Gastrocnemius medialis (tissue), 4 donors: ENCODE measurements around the gene DCUN1D1.

Experiments used
- POLR2A ChIP-seq, 2 donors: fragments of 450-650 bp; IDR thresholded peaks; one replicate each; pipeline ENCODE4 v1.6.1; 2017; ENCODE audit warnings: antibody characterized with exemption in 2 of 2, mild to moderate bottlenecking in 2 of 2, moderate library complexity in 2 of 2
- TF ChIP-seq, protein P1 (sequence below), 5 experiments: fragments of 450-650 bp in 3 of 5; fragments of 200-600 bp in 2 of 5; sonication (generic) in 2 of 5; IDR thresholded peaks in 4 of 5; conservative IDR thresholded peaks in 1 of 5; 1 replicate in 4 of 5; 2 replicates in 1 of 5; pipeline ENCODE4 v1.5.1; 2016 to 2019; ENCODE audit warnings: antibody characterized with exemption in 5 of 5, mild to moderate bottlenecking in 3 of 5, moderate library complexity in 3 of 5

DNA sequence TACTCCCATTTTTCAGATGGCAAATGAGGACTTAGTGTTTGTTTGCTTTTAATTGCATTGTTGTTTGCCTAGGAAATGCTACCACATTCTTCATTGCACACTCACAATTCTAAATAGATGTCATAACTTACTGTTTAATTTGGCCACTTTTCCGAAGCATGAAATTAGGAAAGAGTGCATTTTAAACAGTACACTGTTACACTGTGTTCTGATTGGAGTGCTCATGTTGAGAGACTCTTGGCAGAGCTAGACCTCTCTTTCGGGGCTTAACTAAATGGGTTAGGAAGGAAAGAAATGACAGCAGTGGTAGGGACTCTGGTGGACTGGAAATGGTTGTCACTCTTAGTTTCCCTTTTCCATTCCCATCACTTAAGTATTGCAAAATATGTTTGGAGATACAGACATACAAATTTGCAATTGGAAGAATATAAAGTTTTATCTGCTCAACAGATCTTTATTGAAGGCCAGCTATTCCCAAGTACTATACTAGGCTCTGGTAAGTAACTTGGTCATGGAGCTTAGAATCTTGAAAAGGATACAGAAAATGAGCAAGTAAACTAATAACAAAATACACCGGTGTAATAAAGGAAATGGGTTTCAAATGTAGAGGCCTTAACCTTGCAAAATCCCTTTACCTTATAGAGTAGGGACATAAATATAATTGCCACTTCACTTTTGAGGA lies 90.2 kb downstream of the DCUN1D1 start:
- TF ChIP-seq, protein P1, sequence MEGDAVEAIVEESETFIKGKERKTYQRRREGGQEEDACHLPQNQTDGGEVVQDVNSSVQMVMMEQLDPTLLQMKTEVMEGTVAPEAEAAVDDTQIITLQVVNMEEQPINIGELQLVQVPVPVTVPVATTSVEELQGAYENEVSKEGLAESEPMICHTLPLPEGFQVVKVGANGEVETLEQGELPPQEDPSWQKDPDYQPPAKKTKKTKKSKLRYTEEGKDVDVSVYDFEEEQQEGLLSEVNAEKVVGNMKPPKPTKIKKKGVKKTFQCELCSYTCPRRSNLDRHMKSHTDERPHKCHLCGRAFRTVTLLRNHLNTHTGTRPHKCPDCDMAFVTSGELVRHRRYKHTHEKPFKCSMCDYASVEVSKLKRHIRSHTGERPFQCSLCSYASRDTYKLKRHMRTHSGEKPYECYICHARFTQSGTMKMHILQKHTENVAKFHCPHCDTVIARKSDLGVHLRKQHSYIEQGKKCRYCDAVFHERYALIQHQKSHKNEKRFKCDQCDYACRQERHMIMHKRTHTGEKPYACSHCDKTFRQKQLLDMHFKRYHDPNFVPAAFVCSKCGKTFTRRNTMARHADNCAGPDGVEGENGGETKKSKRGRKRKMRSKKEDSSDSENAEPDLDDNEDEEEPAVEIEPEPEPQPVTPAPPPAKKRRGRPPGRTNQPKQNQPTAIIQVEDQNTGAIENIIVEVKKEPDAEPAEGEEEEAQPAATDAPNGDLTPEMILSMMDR (IDR thresholded peaks at IDR 0.05 in 4 of 5, conservative IDR thresholded peaks at IDR 0.05 in 1 of 5): no peak
- no peak for TF ChIP-seq POLR2A (IDR thresholded peaks at IDR 0.05)
